ENCODE measurements around the gene KIRREL3.

DNA sequence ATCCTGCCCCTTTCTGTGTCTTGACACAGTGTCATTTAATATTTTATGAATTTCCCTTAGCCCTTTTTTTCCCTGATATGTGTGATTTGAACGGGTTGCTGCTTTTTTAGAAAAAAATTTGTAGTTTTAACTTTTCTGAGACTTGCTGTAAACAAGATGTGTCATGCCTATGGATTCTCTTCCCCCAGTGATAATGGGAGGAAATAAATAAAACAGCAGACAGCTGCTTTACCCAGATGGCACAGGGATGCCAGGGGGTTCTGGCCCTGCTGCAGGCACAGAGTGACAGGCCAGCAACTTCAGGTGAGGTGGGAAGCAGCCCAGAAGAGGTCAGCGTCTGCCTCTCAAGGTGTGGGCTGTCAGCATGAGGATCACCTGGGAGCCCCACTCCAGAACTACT is 266.9 kb downstream of the KIRREL3 start:
- TF ChIP-seq FOXJ3 (CRISPR knock-in tag; IDR thresholded peaks at IDR 0.05) (no peak), EZH2phosphoT487 (IDR thresholded peaks at IDR 0.05; ENCODE audit: borderline replicate concordance, low read depth) (no peak), FOSL2 (IDR thresholded peaks at IDR 0.05; ENCODE audit: borderline replicate concordance, low read depth) (no peak), TEAD4 (IDR thresholded peaks at IDR 0.05; ENCODE audit: borderline replicate concordance, insufficient read depth) (no peak), CHD2 (IDR thresholded peaks at IDR 0.05; ENCODE audit: low read length, partially characterized antibody) (no peak), GATA2 (CRISPR knock-in tag; IDR thresholded peaks at IDR 0.05) (no peak), GABPA (IDR thresholded peaks at IDR 0.05; ENCODE audit: low read depth) (no peak), ZBTB33 (IDR thresholded peaks at IDR 0.05; ENCODE audit: borderline replicate concordance, low read depth) (no peak)
- TF ChIP-seq, protein P1, sequence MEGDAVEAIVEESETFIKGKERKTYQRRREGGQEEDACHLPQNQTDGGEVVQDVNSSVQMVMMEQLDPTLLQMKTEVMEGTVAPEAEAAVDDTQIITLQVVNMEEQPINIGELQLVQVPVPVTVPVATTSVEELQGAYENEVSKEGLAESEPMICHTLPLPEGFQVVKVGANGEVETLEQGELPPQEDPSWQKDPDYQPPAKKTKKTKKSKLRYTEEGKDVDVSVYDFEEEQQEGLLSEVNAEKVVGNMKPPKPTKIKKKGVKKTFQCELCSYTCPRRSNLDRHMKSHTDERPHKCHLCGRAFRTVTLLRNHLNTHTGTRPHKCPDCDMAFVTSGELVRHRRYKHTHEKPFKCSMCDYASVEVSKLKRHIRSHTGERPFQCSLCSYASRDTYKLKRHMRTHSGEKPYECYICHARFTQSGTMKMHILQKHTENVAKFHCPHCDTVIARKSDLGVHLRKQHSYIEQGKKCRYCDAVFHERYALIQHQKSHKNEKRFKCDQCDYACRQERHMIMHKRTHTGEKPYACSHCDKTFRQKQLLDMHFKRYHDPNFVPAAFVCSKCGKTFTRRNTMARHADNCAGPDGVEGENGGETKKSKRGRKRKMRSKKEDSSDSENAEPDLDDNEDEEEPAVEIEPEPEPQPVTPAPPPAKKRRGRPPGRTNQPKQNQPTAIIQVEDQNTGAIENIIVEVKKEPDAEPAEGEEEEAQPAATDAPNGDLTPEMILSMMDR (IDR thresholded peaks at IDR 0.05), result no peak

Measured in SK-N-SH (cell line).